ENCODE data around the gene GMFB.

- no peak for TF ChIP-seq CTCF (conservative IDR thresholded peaks at IDR 0.05 in 1 of 2, IDR thresholded peaks at IDR 0.05 in 1 of 2; ENCODE audit: extremely low read depth in 1 of 2, insufficient read depth in 1 of 2, low read depth in 1 of 2, low read length in 2 of 2)
- TF ChIP-seq EZH2 (IDR thresholded peaks at IDR 0.05; ENCODE audit: borderline replicate concordance, low read length) = no peak
Measured at GRCh38 chr14:54451121-54451601, 37.6 kb downstream of the GMFB start.

All from mammary epithelial cell (primary cell).